Neuronal stem cell (in vitro differentiated cells): ENCODE results near the gene GLT1D1.

Source experiments
- DNase-seq: peaks from one replicate; pipeline ENCODE4 v3.0.0-alpha.2; 2013; ENCODE audit warnings: low spot score
- H2AFZ ChIP-seq: one replicate; pipeline ENCODE4 v1.6.1; 2013; ENCODE audit warnings: mild to moderate bottlenecking, low read length, inconsistent platforms
- H2AK5ac ChIP-seq: 2 replicates; pipeline ENCODE4 v1.6.1; 2013; ENCODE audit warnings: low read depth, mild to moderate bottlenecking, inconsistent platforms, low read length, moderate library complexity, mixed read lengths
- H2BK120ac ChIP-seq: 2 replicates; pipeline ENCODE4 v1.6.1; 2013; ENCODE audit warnings: low read depth, mild to moderate bottlenecking, inconsistent platforms, low read length, moderate library complexity, mixed read lengths
- H2BK12ac ChIP-seq: one replicate; pipeline ENCODE4 v1.6.1; 2013; ENCODE audit warnings: low read length, inconsistent platforms
- H2BK15ac ChIP-seq: 2 replicates; pipeline ENCODE4 v1.6.1; 2013; ENCODE audit warnings: mild to moderate bottlenecking, low read length, inconsistent platforms, mixed read lengths
- H2BK5ac ChIP-seq: one replicate; pipeline ENCODE4 v1.6.1; 2013; ENCODE audit warnings: inconsistent platforms, mild to moderate bottlenecking, low read length, moderate library complexity
- H3K14ac ChIP-seq: one replicate; pipeline ENCODE4 v1.6.1; 2013; ENCODE audit warnings: low read length, inconsistent platforms
- H3K18ac ChIP-seq: 2 replicates; pipeline ENCODE4 v1.6.1; 2013; ENCODE audit warnings: low read length, inconsistent platforms
- H3K23ac ChIP-seq: 2 replicates; pipeline ENCODE4 v1.6.1; 2013; ENCODE audit warnings: low read depth, mild to moderate bottlenecking, mixed read lengths, low read length, inconsistent platforms; ENCODE audit not compliant: poor library complexity
- H3K27ac ChIP-seq: replicated peaks from 3 replicates; pipeline ENCODE4 v1.5.1; 2013; ENCODE audit warnings: low read length, inconsistent platforms
- H3K27me3 ChIP-seq, 3 experiments: 2 replicates each; pipeline ENCODE4 v1.6.1; 2013; ENCODE audit warnings: low read length in 3 of 3, mild to moderate bottlenecking in 2 of 3, inconsistent platforms in 1 of 3, low read depth in 1 of 3, mixed read lengths in 1 of 3, moderate library complexity in 1 of 3; ENCODE audit not compliant: control insufficient read depth in 3 of 3, insufficient read depth in 3 of 3
- H3K36me3 ChIP-seq, 2 donors: replicated peaks in 1 of 2; 2 replicates each; pipeline ENCODE4 v1.6.1; 2013; ENCODE audit warnings: low read length in 2 of 2; ENCODE audit not compliant: control insufficient read depth in 2 of 2, insufficient read depth in 2 of 2
- H3K4ac ChIP-seq: 2 replicates; pipeline ENCODE4 v1.6.1; 2013; ENCODE audit warnings: inconsistent platforms, mild to moderate bottlenecking, low read length, moderate library complexity
- H3K4me1 ChIP-seq, 2 donors: 1 replicate in 1 of 2; 2 replicates in 1 of 2; pipeline ENCODE4 v1.6.1; 2013; ENCODE audit warnings: low read length in 2 of 2, low read depth in 1 of 2; ENCODE audit not compliant: control insufficient read depth in 2 of 2, insufficient read depth in 1 of 2
- H3K4me2 ChIP-seq: one replicate; pipeline ENCODE4 v1.6.1; 2013; ENCODE audit warnings: mild to moderate bottlenecking, low read length, inconsistent platforms; ENCODE audit not compliant: insufficient read depth, poor library complexity, severe bottlenecking
- H3K4me3 ChIP-seq, 2 donors: 2 replicates each; pipeline ENCODE4 v1.5.1; 2013; ENCODE audit warnings: low read length in 2 of 2, mild to moderate bottlenecking in 2 of 2, inconsistent platforms in 1 of 2, moderate library complexity in 1 of 2
- H3K79me1 ChIP-seq: one replicate; pipeline ENCODE4 v1.6.1; 2013; ENCODE audit warnings: low read depth, mild to moderate bottlenecking, inconsistent platforms, low read length, moderate library complexity
- H3K9ac ChIP-seq: one replicate; pipeline ENCODE4 v1.6.1; 2013; ENCODE audit warnings: mild to moderate bottlenecking, low read depth, low read length, inconsistent platforms; ENCODE audit not compliant: poor library complexity
- H3K9me3 ChIP-seq, 2 donors: replicated peaks in 1 of 2; 2 replicates each; pipeline versions ENCODE3 to v1.6.1; 2013; ENCODE audit warnings: low read length in 2 of 2, mild to moderate bottlenecking in 2 of 2, inconsistent platforms in 1 of 2, low read depth in 1 of 2, mixed read lengths in 1 of 2, moderate library complexity in 1 of 2; ENCODE audit not compliant: control insufficient read depth in 2 of 2, insufficient read depth in 1 of 2
- H4K8ac ChIP-seq: one replicate; pipeline ENCODE4 v1.6.1; 2013; ENCODE audit warnings: low read depth, mild to moderate bottlenecking, inconsistent platforms, low read length, moderate library complexity
- H4K91ac ChIP-seq: one replicate; pipeline ENCODE4 v1.6.1; 2013; ENCODE audit warnings: low read length, low read depth, mild to moderate bottlenecking, inconsistent platforms; ENCODE audit not compliant: poor library complexity
- WGBS, 2 donors: extraction: QIAGEN DNeasy Blood & Tissue Kit; methylation state at CpG; one replicate each; pipeline ENCODE4 v1.1.7; 2013; ENCODE audit warnings: missing lambda C conversion rate in 2 of 2, mixed read lengths in 1 of 2; ENCODE audit not compliant: insufficient read length in 2 of 2, insufficient replicate concordance in 1 of 2; ENCODE audit errors: extremely low coverage in 2 of 2; 5-methylcytosine and 5-hydroxymethylcytosine counted together

Gene GLT1D1

DNA sequence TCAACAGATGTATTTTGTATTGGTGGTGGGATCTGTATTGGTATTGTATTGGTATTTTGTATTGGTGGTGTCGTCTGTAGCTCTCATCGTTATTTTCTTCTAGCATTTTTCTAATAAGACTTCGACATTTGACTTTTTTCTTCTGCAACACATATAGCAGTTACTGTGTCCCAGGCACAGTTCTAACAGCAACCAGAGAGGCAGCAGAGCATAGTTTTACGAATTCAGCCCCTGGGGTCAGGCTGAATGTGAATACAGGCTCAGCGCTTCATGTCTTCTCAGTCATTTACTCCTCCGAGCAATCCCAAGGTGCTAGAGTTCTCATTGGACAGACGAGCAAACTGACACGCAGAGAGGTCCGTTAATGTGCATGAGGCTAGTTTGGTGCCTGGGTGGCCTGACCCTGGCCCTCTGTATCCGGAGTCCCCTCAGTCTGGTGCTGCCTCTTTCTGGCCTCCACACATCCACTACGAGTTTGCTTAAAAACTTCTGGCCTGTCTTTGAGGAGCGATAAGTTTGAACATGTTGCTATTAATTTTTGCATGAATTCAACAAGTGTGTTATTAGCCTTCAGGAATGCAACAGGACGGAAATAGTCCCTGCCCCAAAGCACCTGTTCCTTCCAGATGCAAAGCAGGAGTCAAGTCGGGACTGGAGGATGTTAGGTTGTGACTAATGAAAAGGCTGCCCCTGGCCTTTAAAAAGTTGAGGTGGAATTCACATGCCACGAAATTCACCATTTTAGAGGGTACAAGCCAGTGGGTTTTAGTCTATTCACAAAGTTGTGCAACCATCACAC, 87.0 kb downstream of the GLT1D1 start:
- no CpG with 5 or more reads among the region's 15 CpGs for WGBS, 2 donors
- Histone ChIP-seq H2BK12ac (no peak overlapping the region), H3K9ac (no peak overlapping the region), H3K4me1 (no peaks in the 10 kb centered on the region), H4K91ac (no peak overlapping the region), H3K4me2 (no peak overlapping the region), H3K27ac (no peak overlapping the region), H2BK15ac (no peak overlapping the region), H2AK5ac (no peak overlapping the region), H2BK5ac (no peak overlapping the region), H4K8ac (no peak overlapping the region), H3K79me1 (no peaks in the 10 kb centered on the region), H3K18ac (no peak overlapping the region), H3K4me3 (no peak overlapping the region), H2BK120ac (no peak overlapping the region), H3K23ac (no peak overlapping the region), H3K27me3 (no peaks in the 10 kb centered on the region), H3K36me3 (no peaks in the 10 kb centered on the region), H3K4ac (no peak overlapping the region), H3K14ac (no peak overlapping the region), H2AFZ (no peak overlapping the region), H3K9me3 (no peaks in the 10 kb centered on the region)
- no peak for DNase-seq

DNA sequence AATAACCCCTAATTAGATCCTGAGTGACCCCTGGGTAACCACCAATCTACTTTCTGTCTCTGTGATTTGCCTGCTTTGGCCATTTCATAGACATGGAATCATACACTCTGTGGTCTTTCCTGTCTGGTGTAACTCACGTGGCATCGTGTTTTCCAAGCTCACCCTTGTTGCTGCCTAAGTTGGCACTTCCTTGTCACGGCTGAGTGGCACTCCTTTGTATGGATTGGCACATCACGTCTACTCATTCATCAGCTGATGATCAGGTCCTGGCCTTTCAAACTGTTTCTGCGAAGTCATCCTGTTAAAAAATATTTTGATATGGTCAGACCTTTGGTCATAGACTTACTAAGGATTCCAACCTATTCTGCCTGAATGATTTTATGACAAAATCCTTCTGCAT, 87.7 kb downstream of the GLT1D1 start:
- no peak overlapping the region for H2BK5ac ChIP-seq
- H3K4me1 ChIP-seq, result no peaks in the 10 kb centered on the region
- no peak overlapping the region for H2BK15ac ChIP-seq
- H3K4me2 ChIP-seq, result no peak overlapping the region
- no peak overlapping the region for H3K4me3 ChIP-seq
- no peak overlapping the region for H2BK12ac ChIP-seq
- H3K23ac ChIP-seq, result no peak overlapping the region
- H3K14ac ChIP-seq, result no peak overlapping the region
- no peak overlapping the region for H2AFZ ChIP-seq
- WGBS, 2 donors, result no CpG with 5 or more reads among the region's 5 CpGs
- no peak overlapping the region for H4K8ac ChIP-seq
- DNase-seq, result no peak
- no peak overlapping the region for H2BK120ac ChIP-seq
- no peak overlapping the region for H3K27ac ChIP-seq
- H3K36me3 ChIP-seq, result no peaks in the 10 kb centered on the region
- H4K91ac ChIP-seq, result no peak overlapping the region
- H3K79me1 ChIP-seq, result no peaks in the 10 kb centered on the region
- no peaks in the 10 kb centered on the region for H3K27me3 ChIP-seq
- H3K4ac ChIP-seq, result no peak overlapping the region
- no peaks in the 10 kb centered on the region for H3K9me3 ChIP-seq
- no peak overlapping the region for H2AK5ac ChIP-seq
- H3K18ac ChIP-seq, result no peak overlapping the region
- no peak overlapping the region for H3K9ac ChIP-seq

- no peaks in the 10 kb centered on the region for H3K9me3 ChIP-seq
- no peak overlapping the region for H2AFZ ChIP-seq
- no peak overlapping the region for H2BK5ac ChIP-seq
- H2BK12ac ChIP-seq, result no peak overlapping the region
- no peaks in the 10 kb centered on the region for H3K36me3 ChIP-seq
- no peak overlapping the region for H3K18ac ChIP-seq
- no peaks in the 10 kb centered on the region for H3K79me1 ChIP-seq
- H3K14ac ChIP-seq, result no peak overlapping the region
- H3K4ac ChIP-seq, result no peak overlapping the region
- DNase-seq, result no peak
- no peak overlapping the region for H2AK5ac ChIP-seq
- H4K91ac ChIP-seq, result no peak overlapping the region
- H3K4me3 ChIP-seq, result no peak overlapping the region
- H4K8ac ChIP-seq, result no peak overlapping the region
- no CpG with 5 or more reads among the region's 11 CpGs for WGBS, 2 donors
- no peak overlapping the region for H3K23ac ChIP-seq
- H2BK120ac ChIP-seq, result no peak overlapping the region
- H2BK15ac ChIP-seq, result no peak overlapping the region
- no peak overlapping the region for H3K4me2 ChIP-seq
- no peak overlapping the region for H3K27ac ChIP-seq
- no peaks in the 10 kb centered on the region for H3K27me3 ChIP-seq
- H3K4me1 ChIP-seq, result peaks cover 0 to 2% of the 10 kb centered on the region in 2 donors
- H3K9ac ChIP-seq, result no peak overlapping the region
These were observed 89.7 kb downstream of the GLT1D1 start for GRCh38 chr12:128942960-128943477.

DNA sequence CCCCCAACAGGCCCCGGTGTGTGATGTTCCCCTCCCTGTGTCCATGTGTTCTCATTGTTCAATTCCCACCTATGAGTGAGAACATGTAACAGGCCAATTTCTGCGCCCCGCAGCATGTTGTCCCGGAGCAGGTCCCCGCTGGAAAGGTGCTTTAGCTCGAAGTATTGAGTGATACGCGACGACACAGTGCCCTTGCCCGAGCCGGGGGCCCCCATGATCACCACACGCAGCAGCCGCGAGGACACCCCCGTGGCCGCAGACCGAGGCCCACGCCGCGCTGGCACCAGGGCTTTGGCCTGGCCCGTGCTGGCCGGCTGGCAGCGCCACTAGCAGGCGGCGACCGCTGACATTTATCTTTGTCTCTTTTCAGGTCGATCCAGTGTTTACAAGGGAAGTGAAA, 91.7 kb downstream of the GLT1D1 start:
- no peak overlapping the region for H2BK120ac ChIP-seq
- no peak overlapping the region for H3K4me2 ChIP-seq
- H3K27ac ChIP-seq, result no peak overlapping the region
- H2BK15ac ChIP-seq, result no peak overlapping the region
- H3K79me1 ChIP-seq, result no peaks in the 10 kb centered on the region
- H3K9me3 ChIP-seq, result no peaks in the 10 kb centered on the region
- H3K14ac ChIP-seq, result no peak overlapping the region
- H3K4me3 ChIP-seq, result no peak overlapping the region
- no peak overlapping the region for H2BK5ac ChIP-seq
- no peak overlapping the region for H4K8ac ChIP-seq
- peak overlapping the region; percentile 41 for H3K18ac ChIP-seq
- no peaks in the 10 kb centered on the region for H3K27me3 ChIP-seq
- H3K4me1 ChIP-seq, result peaks cover 0 to 2% of the 10 kb centered on the region in 2 donors
- no peak overlapping the region for H3K9ac ChIP-seq
- H2BK12ac ChIP-seq, result no peak overlapping the region
- no CpG with 5 or more reads among the region's 27 CpGs for WGBS, 2 donors
- H2AK5ac ChIP-seq, result no peak overlapping the region
- no peaks in the 10 kb centered on the region for H3K36me3 ChIP-seq
- H4K91ac ChIP-seq, result peak overlapping the region; percentile 28
- H3K23ac ChIP-seq, result no peak overlapping the region
- no peak for DNase-seq
- H3K4ac ChIP-seq, result no peak overlapping the region
- H2AFZ ChIP-seq, result no peak overlapping the region
